GM18526 (cell line): ENCODE results near the gene BLNK.
A peak's percentile ranks its signal among the peaks of the same experiment; 100 is the strongest.

Experiments used
- POLR2A ChIP-seq: IDR thresholded peaks from 3 replicates; pipeline ENCODE4 v1.6.1; 2011; ENCODE audit not compliant: insufficient read length; ENCODE audit errors: extremely low read depth

BLNK gene

DNA sequence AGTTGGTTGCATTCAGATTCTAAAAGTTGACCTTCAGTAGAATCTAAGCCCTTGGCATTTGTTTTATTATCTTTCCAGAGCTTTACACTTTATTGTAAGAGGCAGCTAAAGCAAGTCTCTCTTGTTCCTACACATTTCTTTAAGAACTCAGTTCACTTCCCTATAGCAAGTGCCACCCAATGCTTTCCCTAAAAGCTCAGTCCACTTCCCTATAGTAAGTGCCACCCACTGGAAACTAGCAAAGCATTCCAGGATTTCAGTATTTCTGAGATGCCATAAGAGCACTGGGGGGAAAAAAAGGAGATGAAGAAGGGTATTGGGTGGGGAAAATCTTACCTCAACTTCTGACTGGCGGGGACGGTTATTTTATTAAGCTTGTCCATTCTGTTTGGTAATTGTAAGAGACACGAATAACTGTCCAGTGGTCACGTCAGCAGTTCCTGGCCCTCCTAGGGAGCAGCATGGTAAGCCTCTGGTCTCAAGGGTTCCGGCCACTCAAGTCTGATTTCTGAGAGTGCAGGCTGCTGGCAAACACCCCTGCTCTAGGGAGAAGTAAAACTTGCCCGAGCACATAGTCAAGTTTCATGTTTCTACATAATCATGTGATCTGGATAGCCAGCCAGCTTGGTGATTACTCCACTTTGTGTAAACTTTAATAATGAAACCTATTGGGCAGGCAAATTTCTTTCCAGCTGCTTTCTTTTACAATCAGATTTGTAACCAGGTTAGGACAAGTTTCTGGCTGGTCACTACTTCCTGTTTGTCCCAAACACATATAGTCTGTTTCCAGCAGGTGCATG lies at the start of gene BLNK:
BLNK (minus strand) TSS at position 554 of the 800 bp plus-strand sequence; CDS start at position 383, 171 bp downstream.
- TF ChIP-seq POLR2A = peak; percentile 93

DNA sequence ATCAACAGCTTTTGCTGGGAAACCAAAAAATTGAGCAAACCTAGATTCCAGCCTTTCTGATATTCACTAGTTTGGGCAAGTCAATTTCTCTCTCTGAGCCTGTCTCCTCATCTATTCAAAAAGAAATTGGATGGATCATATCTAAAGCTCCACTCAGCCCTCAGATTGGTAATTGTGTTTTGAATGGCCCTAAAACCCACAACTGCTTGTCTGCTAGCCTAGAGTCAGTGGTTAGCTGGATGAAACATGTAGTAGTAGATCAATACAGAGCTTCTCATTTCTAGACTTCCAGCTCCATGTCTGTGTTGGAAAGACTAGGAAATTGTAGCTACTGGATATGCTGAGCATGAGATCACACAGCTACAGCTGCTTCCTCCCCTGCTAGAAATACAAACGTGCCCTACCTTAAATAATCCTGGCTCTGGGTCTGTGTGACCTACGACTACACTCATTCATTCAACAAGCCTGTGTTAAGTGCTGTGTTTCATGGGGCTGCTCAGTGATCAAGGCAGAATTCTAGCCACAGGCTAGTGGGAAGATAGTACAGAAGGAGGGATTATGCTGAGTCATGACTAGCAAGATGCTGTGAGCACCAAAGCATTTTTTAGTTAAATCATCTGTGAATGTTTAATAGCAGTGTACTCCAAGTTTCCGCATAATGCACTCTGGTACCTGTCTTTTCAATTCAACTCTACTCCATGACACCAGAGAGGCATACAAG lies 48.5 kb upstream of the BLNK start:
- no peak for TF ChIP-seq POLR2A

GRCh38 chr10:96317067-96317833 lies 45.9 kb upstream of the BLNK start:
- TF ChIP-seq POLR2A = no peak

GRCh38 chr10:96313344-96313743 lies 42.0 kb upstream of the BLNK start:
- TF ChIP-seq POLR2A = no peak

DNA sequence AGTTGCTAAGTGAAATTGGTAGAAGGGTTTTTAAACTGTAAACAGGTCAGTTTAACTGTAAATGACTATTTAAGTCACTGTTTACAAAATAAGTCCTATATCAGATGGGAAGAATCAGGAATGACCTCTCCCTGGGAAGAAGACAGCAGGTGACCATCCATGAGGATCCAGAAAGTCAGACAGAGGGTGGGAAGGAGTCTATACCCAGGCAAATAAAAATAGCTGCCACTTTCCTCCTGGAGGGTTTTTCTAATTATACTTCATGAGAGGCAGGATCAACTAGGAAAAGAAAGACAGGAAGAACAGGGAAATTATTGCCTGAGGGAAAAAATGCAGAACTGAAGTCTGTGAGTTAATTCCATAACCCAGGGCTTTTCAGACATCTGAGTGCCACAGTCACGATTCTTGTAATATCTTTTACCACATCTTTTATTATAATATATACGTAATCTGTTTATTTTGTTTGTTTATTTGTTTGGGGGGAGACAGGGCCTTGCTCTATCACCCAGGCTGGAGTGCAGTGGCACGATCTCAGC lies 39.9 kb upstream of the BLNK start:
- TF ChIP-seq POLR2A = no peak

DNA sequence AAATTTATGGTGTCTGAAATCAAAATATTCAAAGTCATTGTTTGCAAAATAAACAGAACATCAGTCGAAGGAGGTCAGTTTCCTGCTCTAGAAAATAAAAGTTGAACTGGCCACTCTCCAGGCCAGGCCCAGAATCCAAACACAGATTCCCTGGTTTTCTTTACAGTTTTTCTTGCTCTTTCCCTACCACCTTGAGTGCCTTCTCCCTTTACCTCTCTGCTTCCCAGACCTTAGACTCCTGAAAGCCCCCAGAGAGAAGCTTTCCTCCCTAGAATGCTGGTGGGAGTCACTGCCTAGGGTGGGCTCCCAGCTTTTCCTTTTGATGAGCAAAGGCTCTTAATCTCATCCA lies 38.9 kb upstream of the BLNK start:
- no peak for TF ChIP-seq POLR2A

DNA sequence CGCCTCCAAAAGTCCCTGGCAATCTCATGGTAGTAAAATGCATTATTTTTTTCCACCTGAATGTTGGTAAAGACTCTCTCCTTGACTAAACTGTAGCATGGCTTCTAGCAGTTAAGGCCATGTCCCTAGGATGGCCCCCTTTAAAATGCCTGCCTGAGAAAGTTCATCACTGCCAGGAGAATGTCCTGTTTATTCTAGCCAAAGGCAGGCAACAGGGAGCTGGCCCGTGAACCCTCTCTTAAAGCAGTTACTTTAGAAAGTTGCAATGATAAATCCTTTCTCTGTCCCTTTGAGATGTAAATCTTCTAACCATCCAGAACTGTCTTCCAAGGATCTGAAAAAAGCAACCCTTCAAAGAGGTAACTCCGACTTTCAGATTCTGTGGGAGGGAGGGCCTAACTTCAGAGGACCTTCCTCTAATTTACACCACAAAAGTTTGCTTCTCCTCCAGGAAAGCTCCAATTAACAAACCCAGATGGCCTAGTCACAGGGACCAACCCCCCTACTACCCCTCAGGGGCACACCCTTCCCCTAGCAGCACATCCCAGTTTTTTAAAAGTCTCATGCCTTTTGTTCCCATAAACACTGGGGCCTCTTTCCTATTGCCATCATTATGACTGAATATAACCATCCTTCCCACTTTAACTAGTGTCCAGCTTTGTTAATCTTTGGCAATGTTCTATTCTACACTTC lies 38.4 kb upstream of the BLNK start:
- no peak for TF ChIP-seq POLR2A

DNA sequence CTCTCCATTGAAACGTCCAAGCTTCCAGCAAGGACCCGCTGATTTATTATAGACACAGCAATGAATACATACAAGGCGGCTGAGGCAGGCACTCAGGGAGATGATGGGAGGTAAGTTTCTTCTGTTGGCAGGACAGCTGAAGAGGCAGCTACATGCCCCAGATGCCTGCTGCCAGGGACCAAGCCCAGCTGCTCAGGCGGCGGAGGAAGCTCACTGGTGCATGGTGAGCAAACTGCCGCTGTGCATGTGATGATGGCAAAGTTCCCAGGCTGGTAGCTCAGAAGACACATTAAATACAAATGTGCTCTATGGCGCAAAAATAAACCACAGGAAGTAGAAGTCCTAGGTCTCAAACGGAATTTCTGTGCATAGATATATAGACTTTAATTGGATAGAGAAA lies 35.1 kb upstream of the BLNK start:
- TF ChIP-seq POLR2A = no peak

DNA sequence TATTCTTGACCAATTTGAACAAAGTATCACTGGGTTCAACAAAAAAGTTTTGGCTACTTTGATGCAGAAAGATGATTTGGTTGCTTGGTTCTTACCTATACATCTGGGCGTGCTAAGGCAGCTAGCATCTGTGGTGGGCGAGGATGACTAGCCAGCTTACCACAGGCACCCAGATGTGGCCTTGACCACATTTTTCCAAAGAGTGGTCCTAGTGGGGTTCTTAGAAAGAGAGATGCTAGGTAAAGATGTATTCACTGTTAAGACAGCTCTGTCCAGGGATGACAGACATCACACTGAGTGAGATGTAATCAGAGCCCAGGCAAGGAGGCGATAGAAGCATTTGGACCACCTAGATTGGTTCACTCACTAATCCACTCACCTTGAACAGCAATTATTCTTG lies 33.6 kb upstream of the BLNK start:
- no peak for TF ChIP-seq POLR2A

GRCh38 chr10:96304230-96304629 lies 32.9 kb upstream of the BLNK start, which contains the start of gene DNTT:
Gene DNTT (plus strand): TSS chr10:96304434. CDS start chr10:96304498, 64 bp downstream.
- no peak for TF ChIP-seq POLR2A

GRCh38 chr10:96301616-96302015 lies 30.2 kb upstream of the BLNK start:
- no peak for TF ChIP-seq POLR2A

DNA sequence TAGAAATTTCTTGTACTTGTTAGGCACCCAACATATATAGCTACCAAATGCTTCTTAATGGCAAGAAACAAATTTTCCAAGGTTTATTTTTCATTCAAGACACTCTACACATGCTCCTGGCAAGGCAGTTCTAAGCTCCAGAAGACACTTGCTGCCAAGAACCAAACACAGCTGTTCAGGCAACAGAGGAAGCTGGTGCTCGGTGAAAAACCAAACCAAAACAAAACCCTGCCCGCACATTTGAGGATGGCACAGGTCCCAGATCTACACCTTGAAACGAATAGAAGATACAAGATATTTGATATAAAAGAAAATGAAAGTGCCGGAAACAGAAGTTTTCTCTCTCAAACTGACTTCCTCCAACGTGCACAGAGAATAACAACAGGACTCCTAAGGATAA lies 28.0 kb upstream of the BLNK start:
- no peak for TF ChIP-seq POLR2A

DNA sequence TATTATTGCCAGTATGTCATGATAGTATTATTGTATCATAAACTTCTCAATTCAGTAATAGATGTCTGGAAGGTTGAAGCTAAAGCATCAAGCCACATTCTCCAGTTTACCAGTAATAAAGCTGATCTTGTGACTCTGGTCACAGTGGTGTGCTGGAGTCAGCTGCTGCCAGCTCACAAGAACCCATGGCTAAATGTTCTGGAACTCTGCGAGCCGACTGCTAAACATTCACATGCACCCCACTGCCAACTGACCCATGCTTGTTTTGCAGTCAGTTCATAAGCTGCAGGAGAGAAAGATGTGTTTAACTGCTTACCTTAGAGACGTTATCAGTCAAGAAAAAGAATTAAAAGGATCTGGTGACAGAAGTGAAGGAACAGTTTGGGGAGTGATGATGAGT lies 27.0 kb upstream of the BLNK start:
- TF ChIP-seq POLR2A = no peak

DNA sequence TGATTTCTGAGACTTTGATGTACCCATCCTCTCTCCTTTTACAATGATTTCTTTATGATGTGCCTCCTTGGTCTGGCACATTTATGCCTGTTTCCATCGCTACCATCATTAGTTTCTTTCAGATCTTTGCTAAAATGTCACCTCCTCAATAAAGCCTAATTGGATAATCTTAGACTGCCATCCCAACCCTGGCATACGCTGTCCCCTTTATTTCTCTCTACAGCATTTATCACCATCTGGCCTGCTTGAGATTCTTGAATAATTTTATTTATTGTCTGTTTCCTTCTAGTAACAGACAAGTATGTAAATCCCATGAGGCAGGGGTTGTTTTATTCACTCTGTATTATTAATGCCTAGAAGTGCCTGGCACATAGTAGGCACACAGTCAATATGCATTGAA lies 26.1 kb upstream of the BLNK start:
- no peak for TF ChIP-seq POLR2A

- TF ChIP-seq POLR2A = no peak
Observed at GRCh38 chr10:96295475-96295874, 24.1 kb upstream of the BLNK start.
